Endodermal cell (in vitro differentiated cells): Measurements from ENCODE around the gene MRPL1. TPM values are rescaled to one million over a fixed set of nuclear protein-coding genes. Genes with fewer than 3 reads are reported as not detected.

Source experiments
- DNase-seq: peaks from one replicate; pipeline ENCODE4 v3.0.0-alpha.2; 2017
- H3K27ac ChIP-seq: 2 replicates; pipeline ENCODE4 v1.5.1; 2013; ENCODE audit warnings: mild to moderate bottlenecking, low read depth, low read length, moderate library complexity
- H3K27me3 ChIP-seq: 2 replicates; pipeline ENCODE4 v1.6.1; 2013; ENCODE audit warnings: mild to moderate bottlenecking, low read length, moderate library complexity; ENCODE audit not compliant: insufficient read depth, control insufficient read depth, poor library complexity, severe bottlenecking
- H3K36me3 ChIP-seq: 2 replicates; pipeline ENCODE4 v1.7.0; 2013; ENCODE audit warnings: mild to moderate bottlenecking, low read length, moderate library complexity; ENCODE audit not compliant: control insufficient read depth, insufficient read depth
- H3K4me1 ChIP-seq: one replicate; pipeline ENCODE4 v1.7.0; 2013; ENCODE audit warnings: low read length; ENCODE audit not compliant: control insufficient read depth, insufficient read depth
- H3K4me3 ChIP-seq: 2 replicates; pipeline ENCODE4 v1.5.1; 2013; ENCODE audit warnings: mild to moderate bottlenecking, low read length, moderate library complexity
- H3K9ac ChIP-seq: 2 replicates; pipeline ENCODE4 v1.6.1; 2013; ENCODE audit warnings: mild to moderate bottlenecking, low read length, moderate library complexity; ENCODE audit not compliant: poor library complexity, severe bottlenecking; ENCODE audit errors: extremely low read depth
- H3K9me3 ChIP-seq: 2 replicates; pipeline ENCODE4 v1.6.1; 2013; ENCODE audit warnings: mild to moderate bottlenecking, low read length, moderate library complexity; ENCODE audit not compliant: control insufficient read depth
- H3K27ac Mint-ChIP-seq: 2 replicates; pipeline ENCODE4 v1.8.0; 2020; ENCODE audit warnings: mixed read lengths
- H3K27me3 Mint-ChIP-seq: 2 replicates; pipeline ENCODE4 v1.8.0; 2021; ENCODE audit warnings: mild to moderate bottlenecking, mixed read lengths; ENCODE audit not compliant: insufficient read depth
- H3K36me3 Mint-ChIP-seq: 2 replicates; pipeline ENCODE4 v1.8.0; 2020; ENCODE audit warnings: low read depth, mixed read lengths
- H3K4me1 Mint-ChIP-seq: 2 replicates; pipeline ENCODE4 v1.8.0; 2020; ENCODE audit warnings: mixed read lengths
- H3K4me3 Mint-ChIP-seq: 2 replicates; pipeline ENCODE4 v1.8.0; 2020; ENCODE audit warnings: mild to moderate bottlenecking, moderate library complexity, mixed read lengths
- H3K9me3 Mint-ChIP-seq: 2 replicates; pipeline ENCODE4 v1.8.0; 2020; ENCODE audit warnings: mild to moderate bottlenecking, mixed read lengths
- CTCF ChIP-seq: fragments of 200-600 bp; sonication (generic); conservative IDR thresholded peaks from 2 replicates; pipeline ENCODE4 v1.5.0; 2021; ENCODE audit warnings: antibody characterized with exemption, mild to moderate bottlenecking
- WGBS, 2 experiments: methylation state at CpG; one replicate each; pipeline versions ENCODE4 v1.1.5 to v1.1.7; 2013; ENCODE audit warnings: missing lambda C conversion rate in 2 of 2, mixed read lengths in 1 of 2; ENCODE audit not compliant: insufficient coverage in 1 of 2, insufficient read length in 1 of 2; 5-methylcytosine and 5-hydroxymethylcytosine counted together
- long read RNA-seq, 4 experiments: library from polyadenylated mRNA in 2 of 4; library from RNA in 1 of 4; library from capped mRNA in 1 of 4; stranded (forward) in 3 of 4; unstranded in 1 of 4; transcript quantifications; one replicate each; pipeline ENCODE4 v2.0.0, GENCODE V29; 2020 to 2021; ENCODE audit warnings: inconsistent platforms in 1 of 4
- polyA plus RNA-seq, 2 experiments: library from polyadenylated mRNA; stranded (reverse); fragments of 50-300 nt; gene quantifications; one replicate each; pipeline ENCODE4 v1.2.3, GENCODE V29; 2013
- total RNA-seq, 2 donors: library from RNA; stranded (reverse); fragmentation: NEBNext Ultra II Directional in 1 of 2; extraction: Animal tissue kit (Norgen Biotek cat#: 25700) in 1 of 2; gene quantifications; 2 replicates in 1 of 2; 3 replicates in 1 of 2; pipeline ENCODE4 v1.2.1, GENCODE V29; 2021

Gene MRPL1
- total RNA-seq = 10 to 100 TPM; 31.7 to 46.4 TPM
- polyA plus RNA-seq (2013, experiment 1 of 2) = 31.7 TPM
- polyA plus RNA-seq (2013, experiment 2 of 2) = 33.2 TPM
- long read RNA-seq, experiment 1, transcript MRPL1-201 (9 exons, 1,490 nt) = major isoform, 15 of 24 reads
- long read RNA-seq, experiment 1, partial matches to known transcripts = 5 of 24 reads
- long read RNA-seq, experiment 1, other reads (novel, unspliced or antisense) = 4 of 24 reads
- long read RNA-seq, experiment 2, transcript MRPL1-201 (9 exons, 1,490 nt) = major isoform, 28 of 34 reads
- long read RNA-seq, experiment 2, partial matches to known transcripts = 2 of 34 reads
- long read RNA-seq, experiment 2, other reads (novel, unspliced or antisense) = 4 of 34 reads
- long read RNA-seq, experiment 3, transcript MRPL1-201 (9 exons, 1,490 nt) = major isoform, 49 of 58 reads
- long read RNA-seq, experiment 3, partial matches to known transcripts = 5 of 58 reads
- long read RNA-seq, experiment 3, other reads (novel, unspliced or antisense) = 4 of 58 reads
- long read RNA-seq, experiment 4, transcript MRPL1-201 (9 exons, 1,490 nt) = major isoform, 127 of 140 reads
- long read RNA-seq, experiment 4, partial matches to known transcripts = 5 of 140 reads
- long read RNA-seq, experiment 4, other reads (novel, unspliced or antisense) = 8 of 140 reads

GRCh38 chr4:77862478-77863216 lies at the start of gene MRPL1:
TSS of gene MRPL1 (plus strand) at chr4:77862830. CDS start at chr4:77862849, 19 bp downstream.
- Histone ChIP-seq H3K4me1 (peaks cover 4% of the 10 kb centered on the region), H3K27me3 (no peaks in the 10 kb centered on the region), H3K9ac (peak within 1 kb of the TSS; percentile 89), H3K9me3 (no peaks in the 10 kb centered on the region), H3K36me3 (peaks cover 9% of the 10 kb centered on the region), H3K4me3 (peak within 1 kb of the TSS; percentile 91), H3K27ac (peak within 1 kb of the TSS; percentile 79)
- DNase-seq = peak; percentile 93
- H3K36me3 Mint-ChIP-seq = peaks cover 14% of the 10 kb centered on the region
- peaks cover 2% of the 10 kb centered on the region for H3K4me1 Mint-ChIP-seq
- no peaks in the 10 kb centered on the region for H3K9me3 Mint-ChIP-seq
- H3K27ac Mint-ChIP-seq = peak within 1 kb of the TSS; percentile 99
- WGBS, 2 experiments = 0% methylated on average over 15 to 33 of the region's 33 CpGs
- peak within 1 kb of the TSS; percentile 87 for H3K4me3 Mint-ChIP-seq
- no peaks in the 10 kb centered on the region for H3K27me3 Mint-ChIP-seq
- TF ChIP-seq CTCF = no peak

- H3K4me3 Mint-ChIP-seq = no peak overlapping the region
- no peaks in the 10 kb centered on the region for H3K27me3 ChIP-seq
- H3K4me1 ChIP-seq = no peaks in the 10 kb centered on the region
- H3K9me3 ChIP-seq = no peaks in the 10 kb centered on the region
- H3K36me3 Mint-ChIP-seq = no peaks in the 10 kb centered on the region
- DNase-seq = no peak
- no peak overlapping the region for H3K9ac ChIP-seq
- no peak overlapping the region for H3K27ac ChIP-seq
- no peaks in the 10 kb centered on the region for H3K36me3 ChIP-seq
- H3K4me1 Mint-ChIP-seq = peaks cover 8% of the 10 kb centered on the region
- no peak for TF ChIP-seq CTCF
- H3K9me3 Mint-ChIP-seq = no peaks in the 10 kb centered on the region
- H3K27ac Mint-ChIP-seq = no peak overlapping the region
- H3K4me3 ChIP-seq = no peak overlapping the region
- H3K27me3 Mint-ChIP-seq = peaks cover 2% of the 10 kb centered on the region
Measured at GRCh38 chr4:77815636-77816035, 47.0 kb upstream of the MRPL1 start.

- TF ChIP-seq CTCF = no peak
Measured at GRCh38 chr4:77816546-77816945, 46.1 kb upstream of the MRPL1 start.

More at GRCh38 chr4:77816546-77816945, 46.1 kb upstream of the MRPL1 start:
- H3K27ac ChIP-seq = no peak overlapping the region
- no peaks in the 10 kb centered on the region for H3K27me3 ChIP-seq
- no peak overlapping the region for H3K4me3 ChIP-seq
- no peaks in the 10 kb centered on the region for H3K36me3 Mint-ChIP-seq
- no peak overlapping the region for H3K27ac Mint-ChIP-seq
- WGBS, 2 experiments = 96 to 100% methylated on average over 1 to 2 of the region's 2 CpGs
- H3K4me3 Mint-ChIP-seq = no peak overlapping the region
- H3K9me3 Mint-ChIP-seq = no peaks in the 10 kb centered on the region
- no peaks in the 10 kb centered on the region for H3K36me3 ChIP-seq
- H3K4me1 Mint-ChIP-seq = peaks cover 15% of the 10 kb centered on the region
- H3K9me3 ChIP-seq = no peaks in the 10 kb centered on the region
- peaks cover 4% of the 10 kb centered on the region for H3K27me3 Mint-ChIP-seq
- no peaks in the 10 kb centered on the region for H3K4me1 ChIP-seq
- DNase-seq = no peak
- H3K9ac ChIP-seq = no peak overlapping the region
